ENCODE measurements around the gene AGMO.

The AGMO gene

DNA sequence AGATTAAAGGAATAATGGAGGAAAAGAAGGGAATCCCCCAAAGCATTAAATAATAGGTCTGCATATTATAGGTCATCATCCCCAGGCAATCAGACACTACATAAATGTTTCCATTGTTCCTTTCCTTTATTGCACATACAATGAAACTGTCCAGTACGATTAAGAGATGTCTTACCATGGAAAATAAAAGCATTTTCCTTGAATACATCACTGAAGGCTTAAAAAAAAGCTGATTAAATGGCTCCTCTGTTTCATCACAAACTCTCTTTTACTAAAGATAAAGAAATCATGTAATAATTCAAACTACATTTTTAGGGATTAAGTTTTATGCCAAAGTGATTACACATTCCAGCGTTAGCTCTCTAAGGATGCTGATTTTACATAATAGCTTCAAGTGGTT is 316.0 kb downstream of the AGMO start:
- no peaks in the 10 kb centered on the region for H3K9me3 ChIP-seq (ENCODE audit: control insufficient read depth in 5 of 5, low read length in 5 of 5)
- no peaks in the 10 kb centered on the region for H3K4me1 ChIP-seq (ENCODE audit: control insufficient read depth in 5 of 5, insufficient read depth in 5 of 5, low read length in 5 of 5)
- no peak overlapping the region for H3K9ac ChIP-seq (ENCODE audit: low read length in 5 of 5)
- H3K4me3 ChIP-seq (ENCODE audit: low read depth in 1 of 5, low read length in 5 of 5) = no peak overlapping the region
- H3K27me3 ChIP-seq (ENCODE audit: control insufficient read depth in 5 of 5, insufficient read depth in 4 of 5, low read length in 5 of 5) = no peaks in the 10 kb centered on the region
- H3K27ac ChIP-seq (ENCODE audit: low read depth, low read length) = no peak overlapping the region
- H3K36me3 ChIP-seq (ENCODE audit: control insufficient read depth in 5 of 5, insufficient read depth in 5 of 5, low read length in 5 of 5) = no peaks in the 10 kb centered on the region

DNA sequence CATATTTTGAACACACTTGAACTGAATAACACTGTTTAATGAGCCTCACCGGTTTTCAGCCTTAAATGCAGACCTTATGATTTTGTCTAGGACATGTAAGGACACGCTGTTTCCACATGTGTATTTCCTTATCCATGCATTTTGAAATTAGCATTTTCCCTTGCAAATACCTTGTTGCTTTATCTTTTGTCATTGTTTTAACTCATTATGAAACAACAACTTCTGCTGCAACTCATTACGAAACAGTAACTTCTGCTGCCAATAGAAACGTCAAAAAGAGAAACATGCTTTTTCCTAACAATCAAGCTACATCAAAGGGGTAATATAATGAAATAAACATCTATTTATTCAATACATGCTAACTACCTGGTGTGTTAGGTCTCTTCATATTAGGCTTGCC is 322.0 kb downstream of the AGMO start:
- Histone ChIP-seq H3K9me3 (ENCODE audit: control insufficient read depth in 5 of 5, low read length in 5 of 5) (no peaks in the 10 kb centered on the region), H3K9ac (ENCODE audit: low read length in 5 of 5) (no peak overlapping the region), H3K4me1 (ENCODE audit: control insufficient read depth in 5 of 5, insufficient read depth in 5 of 5, low read length in 5 of 5) (no peaks in the 10 kb centered on the region), H3K36me3 (ENCODE audit: control insufficient read depth in 5 of 5, insufficient read depth in 5 of 5, low read length in 5 of 5) (no peaks in the 10 kb centered on the region), H3K27me3 (ENCODE audit: control insufficient read depth in 5 of 5, insufficient read depth in 4 of 5, low read length in 5 of 5) (no peaks in the 10 kb centered on the region), H3K27ac (ENCODE audit: low read depth, low read length) (no peak overlapping the region), H3K4me3 (ENCODE audit: low read depth in 1 of 5, low read length in 5 of 5) (no peak overlapping the region)

DNA sequence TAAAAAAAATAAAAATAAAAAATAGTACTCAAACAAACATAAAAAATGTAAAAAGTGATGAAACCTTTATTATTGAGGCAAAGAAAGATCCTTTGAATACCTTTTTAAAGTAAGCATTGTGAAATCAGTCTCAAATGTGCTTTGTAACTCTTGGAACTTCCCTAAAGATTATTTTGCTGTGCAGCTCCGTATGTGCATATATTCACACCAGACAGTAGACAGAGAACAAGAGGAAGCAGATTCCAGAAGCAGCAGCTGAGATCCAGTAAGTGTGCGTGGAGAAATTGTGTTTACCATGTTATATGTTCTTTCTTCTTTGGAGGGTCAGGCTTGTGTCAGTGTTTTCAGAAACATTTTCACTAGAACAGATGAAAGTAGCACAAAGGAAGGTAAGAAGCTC is 324.9 kb downstream of the AGMO start:
- Histone ChIP-seq H3K4me3 (ENCODE audit: low read depth in 1 of 5, low read length in 5 of 5) (no peak overlapping the region), H3K36me3 (ENCODE audit: control insufficient read depth in 5 of 5, insufficient read depth in 5 of 5, low read length in 5 of 5) (no peaks in the 10 kb centered on the region), H3K4me1 (ENCODE audit: control insufficient read depth in 5 of 5, insufficient read depth in 5 of 5, low read length in 5 of 5) (no peaks in the 10 kb centered on the region), H3K9ac (ENCODE audit: low read length in 5 of 5) (no peak overlapping the region), H3K9me3 (ENCODE audit: control insufficient read depth in 5 of 5, low read length in 5 of 5) (no peaks in the 10 kb centered on the region), H3K27ac (ENCODE audit: low read depth, low read length) (no peak overlapping the region), H3K27me3 (ENCODE audit: control insufficient read depth in 5 of 5, insufficient read depth in 4 of 5, low read length in 5 of 5) (no peaks in the 10 kb centered on the region)

DNA sequence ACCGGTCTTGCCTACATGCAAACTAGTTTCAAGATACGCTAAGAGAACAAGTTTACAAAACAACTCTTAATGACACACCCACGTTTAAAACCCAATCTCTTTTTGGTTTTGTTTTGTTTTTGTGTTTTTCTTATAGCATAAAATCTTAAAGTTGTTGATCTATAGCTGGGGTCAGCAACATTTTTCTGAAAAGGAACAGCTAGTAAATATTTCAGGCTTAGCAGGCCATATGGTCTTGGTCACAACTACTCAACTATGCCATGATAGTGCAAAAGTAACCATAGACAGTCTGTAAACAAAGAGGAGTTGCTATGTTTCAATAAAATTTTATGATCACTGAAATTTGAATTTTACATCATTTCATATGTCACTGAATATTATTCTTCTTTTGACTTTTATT is 327.4 kb downstream of the AGMO start:
- Histone ChIP-seq H3K27ac (ENCODE audit: low read depth, low read length) (no peak overlapping the region), H3K4me3 (ENCODE audit: low read depth in 1 of 5, low read length in 5 of 5) (no peak overlapping the region), H3K27me3 (ENCODE audit: control insufficient read depth in 5 of 5, insufficient read depth in 4 of 5, low read length in 5 of 5) (no peaks in the 10 kb centered on the region), H3K4me1 (ENCODE audit: control insufficient read depth in 5 of 5, insufficient read depth in 5 of 5, low read length in 5 of 5) (no peaks in the 10 kb centered on the region), H3K9me3 (ENCODE audit: control insufficient read depth in 5 of 5, low read length in 5 of 5) (no peaks in the 10 kb centered on the region), H3K9ac (ENCODE audit: low read length in 5 of 5) (no peak overlapping the region), H3K36me3 (ENCODE audit: control insufficient read depth in 5 of 5, insufficient read depth in 5 of 5, low read length in 5 of 5) (no peaks in the 10 kb centered on the region)

DNA sequence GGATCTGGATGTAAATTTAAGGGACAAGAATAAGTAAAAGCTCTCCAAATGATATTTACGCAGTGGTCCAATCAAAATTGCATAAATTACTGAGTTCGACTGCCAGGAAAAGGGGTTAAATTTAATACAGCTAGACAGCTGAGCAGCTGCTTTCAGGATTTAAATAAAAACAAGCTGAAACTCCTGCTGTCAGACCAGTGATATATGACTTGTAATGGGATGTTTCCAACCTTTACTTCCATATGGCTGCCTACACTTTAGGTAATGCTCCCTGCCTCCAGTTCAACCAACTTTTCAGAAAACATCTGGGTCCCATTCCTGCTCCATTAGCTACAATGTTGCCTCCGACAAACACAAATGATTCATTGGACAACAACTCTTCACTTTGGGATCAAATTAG is 333.0 kb downstream of the AGMO start:
- Histone ChIP-seq H3K4me1 (ENCODE audit: control insufficient read depth in 5 of 5, insufficient read depth in 5 of 5, low read length in 5 of 5) (no peaks in the 10 kb centered on the region), H3K4me3 (ENCODE audit: low read depth in 1 of 5, low read length in 5 of 5) (no peak overlapping the region), H3K9me3 (ENCODE audit: control insufficient read depth in 5 of 5, low read length in 5 of 5) (peaks cover 0 to 7% (median 2%) of the 10 kb centered on the region in 5 donors), H3K27me3 (ENCODE audit: control insufficient read depth in 5 of 5, insufficient read depth in 4 of 5, low read length in 5 of 5) (no peaks in the 10 kb centered on the region), H3K9ac (ENCODE audit: low read length in 5 of 5) (no peak overlapping the region), H3K36me3 (ENCODE audit: control insufficient read depth in 5 of 5, insufficient read depth in 5 of 5, low read length in 5 of 5) (no peaks in the 10 kb centered on the region), H3K27ac (ENCODE audit: low read depth, low read length) (no peak overlapping the region)

DNA sequence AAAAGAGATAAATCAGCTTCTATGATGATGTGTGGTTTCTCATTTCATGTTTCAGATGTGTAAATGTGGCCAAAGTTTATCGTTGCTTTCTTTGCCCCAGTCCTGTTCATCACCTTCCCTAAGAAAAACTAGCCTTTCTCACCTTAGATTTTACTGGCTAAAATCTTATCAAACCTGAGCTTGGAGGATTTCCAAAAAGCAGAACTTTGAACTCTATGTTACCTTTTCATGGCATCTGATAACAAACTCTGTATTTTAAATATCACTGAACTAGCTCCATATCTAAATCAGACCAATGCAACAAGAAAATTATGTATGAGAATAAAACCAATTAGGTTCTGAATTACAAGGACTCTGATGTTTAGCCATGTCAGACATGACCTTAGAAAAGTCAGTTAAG is 335.8 kb downstream of the AGMO start:
- H3K9me3 ChIP-seq (ENCODE audit: control insufficient read depth in 5 of 5, low read length in 5 of 5) = peaks cover 0 to 7% (median 2%) of the 10 kb centered on the region in 5 donors
- no peak overlapping the region for H3K4me3 ChIP-seq (ENCODE audit: low read depth in 1 of 5, low read length in 5 of 5)
- H3K27me3 ChIP-seq (ENCODE audit: control insufficient read depth in 5 of 5, insufficient read depth in 4 of 5, low read length in 5 of 5) = no peaks in the 10 kb centered on the region
- H3K4me1 ChIP-seq (ENCODE audit: control insufficient read depth in 5 of 5, insufficient read depth in 5 of 5, low read length in 5 of 5) = no peaks in the 10 kb centered on the region
- no peaks in the 10 kb centered on the region for H3K36me3 ChIP-seq (ENCODE audit: control insufficient read depth in 5 of 5, insufficient read depth in 5 of 5, low read length in 5 of 5)
- H3K9ac ChIP-seq (ENCODE audit: low read length in 5 of 5) = no peak overlapping the region
- no peak overlapping the region for H3K27ac ChIP-seq (ENCODE audit: low read depth, low read length)

DNA sequence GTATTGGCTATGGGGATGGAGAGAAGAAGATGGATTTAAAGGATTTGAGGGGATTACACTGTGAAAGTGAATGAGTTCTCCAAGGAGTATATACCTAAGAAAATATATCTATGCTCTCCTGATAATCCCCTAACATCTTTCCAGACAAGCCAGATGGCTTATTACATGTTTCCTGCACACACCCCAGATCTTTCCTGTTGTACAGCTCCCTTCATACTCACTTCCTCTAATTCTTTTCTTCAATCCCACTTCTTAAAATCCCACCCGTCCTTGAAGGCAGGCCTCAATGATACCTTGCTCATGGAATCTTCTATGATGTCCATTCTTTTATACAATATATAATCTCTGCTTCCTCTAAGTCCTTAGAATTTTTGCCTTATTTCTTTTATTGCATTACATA is 342.1 kb downstream of the AGMO start:
- Histone ChIP-seq H3K9ac (ENCODE audit: low read length in 5 of 5) (no peak overlapping the region), H3K4me1 (ENCODE audit: control insufficient read depth in 5 of 5, insufficient read depth in 5 of 5, low read length in 5 of 5) (no peaks in the 10 kb centered on the region), H3K9me3 (ENCODE audit: control insufficient read depth in 5 of 5, low read length in 5 of 5) (peaks cover 0 to 2% (median 0%) of the 10 kb centered on the region in 5 donors), H3K27ac (ENCODE audit: low read depth, low read length) (no peak overlapping the region), H3K27me3 (ENCODE audit: control insufficient read depth in 5 of 5, insufficient read depth in 4 of 5, low read length in 5 of 5) (no peaks in the 10 kb centered on the region), H3K36me3 (ENCODE audit: control insufficient read depth in 5 of 5, insufficient read depth in 5 of 5, low read length in 5 of 5) (no peaks in the 10 kb centered on the region), H3K4me3 (ENCODE audit: low read depth in 1 of 5, low read length in 5 of 5) (no peak overlapping the region)

DNA sequence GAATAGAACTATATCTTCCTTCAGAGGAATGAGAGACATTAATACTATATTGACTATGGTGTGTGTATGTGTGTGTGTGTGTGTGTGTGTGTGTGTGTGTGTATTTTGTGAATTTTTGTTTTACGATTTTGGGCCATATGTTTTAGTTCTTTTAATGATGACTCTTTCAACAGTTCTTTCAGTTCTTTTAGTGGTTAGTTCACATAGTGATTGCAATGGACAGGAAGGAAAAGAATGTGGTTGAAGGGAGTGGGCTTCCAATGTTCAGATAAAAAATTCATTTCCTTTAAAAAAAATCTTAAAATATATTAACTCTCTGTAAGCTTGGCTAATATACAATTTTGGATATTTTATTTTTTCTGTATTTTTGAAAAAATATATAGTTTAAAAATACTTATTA is 343.6 kb downstream of the AGMO start:
- no peaks in the 10 kb centered on the region for H3K27me3 ChIP-seq (ENCODE audit: control insufficient read depth in 5 of 5, insufficient read depth in 4 of 5, low read length in 5 of 5)
- H3K9ac ChIP-seq (ENCODE audit: low read length in 5 of 5) = no peak overlapping the region
- no peaks in the 10 kb centered on the region for H3K36me3 ChIP-seq (ENCODE audit: control insufficient read depth in 5 of 5, insufficient read depth in 5 of 5, low read length in 5 of 5)

DNA sequence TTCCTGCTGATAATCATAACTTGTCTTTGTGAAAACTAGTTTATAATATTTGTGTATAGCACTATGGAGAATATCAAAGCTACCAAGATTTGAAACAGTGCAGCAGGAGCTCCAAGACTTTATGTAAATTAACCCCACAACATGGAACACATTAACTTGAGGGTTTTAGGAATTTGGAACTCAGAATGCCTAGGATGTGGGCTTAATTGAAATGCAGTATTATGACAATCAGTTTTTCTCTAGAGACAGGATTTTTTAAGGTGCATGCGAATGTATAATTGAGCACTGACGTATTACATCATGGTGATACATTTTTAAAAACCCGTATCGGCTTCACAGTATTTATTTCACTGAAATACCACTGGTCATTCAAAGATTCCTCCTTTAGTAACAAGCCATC is 346.2 kb downstream of the AGMO start:
- H3K27me3 ChIP-seq (ENCODE audit: control insufficient read depth in 5 of 5, insufficient read depth in 4 of 5, low read length in 5 of 5) = no peaks in the 10 kb centered on the region
- H3K4me1 ChIP-seq (ENCODE audit: control insufficient read depth in 5 of 5, insufficient read depth in 5 of 5, low read length in 5 of 5) = no peaks in the 10 kb centered on the region
- H3K36me3 ChIP-seq (ENCODE audit: control insufficient read depth in 5 of 5, insufficient read depth in 5 of 5, low read length in 5 of 5) = no peaks in the 10 kb centered on the region
- no peaks in the 10 kb centered on the region for H3K9me3 ChIP-seq (ENCODE audit: control insufficient read depth in 5 of 5, low read length in 5 of 5)
- no peak overlapping the region for H3K4me3 ChIP-seq (ENCODE audit: low read depth in 1 of 5, low read length in 5 of 5)
- no peak overlapping the region for H3K27ac ChIP-seq (ENCODE audit: low read depth, low read length)
- H3K9ac ChIP-seq (ENCODE audit: low read length in 5 of 5) = no peak overlapping the region

More for the DNA sequence above, 343.6 kb downstream of the AGMO start:
- Histone ChIP-seq H3K27ac (ENCODE audit: low read depth, low read length) (no peak overlapping the region), H3K4me1 (ENCODE audit: control insufficient read depth in 5 of 5, insufficient read depth in 5 of 5, low read length in 5 of 5) (no peaks in the 10 kb centered on the region), H3K9me3 (ENCODE audit: control insufficient read depth in 5 of 5, low read length in 5 of 5) (no peaks in the 10 kb centered on the region), H3K4me3 (ENCODE audit: low read depth in 1 of 5, low read length in 5 of 5) (no peak overlapping the region)

DNA sequence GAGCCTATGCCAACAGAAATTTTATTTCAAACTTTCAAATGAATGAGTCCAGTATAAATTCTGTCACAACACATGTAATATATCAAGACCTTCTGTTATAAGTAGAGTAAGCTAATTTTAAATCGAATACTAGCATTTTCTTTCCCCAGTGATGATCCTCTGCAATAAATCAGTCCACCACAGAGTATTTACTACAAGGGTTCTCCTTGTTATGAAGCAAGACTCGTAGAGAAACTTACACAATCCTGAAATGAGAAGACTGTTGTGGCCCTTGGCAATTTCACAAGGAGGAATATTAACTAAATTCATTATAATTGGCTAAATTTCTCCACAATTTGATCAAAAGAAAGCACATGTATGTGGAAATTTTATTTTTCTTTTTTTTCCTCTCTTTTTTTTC is 346.8 kb downstream of the AGMO start:
- Histone ChIP-seq H3K4me3 (ENCODE audit: low read depth in 1 of 5, low read length in 5 of 5) (no peak overlapping the region), H3K27me3 (ENCODE audit: control insufficient read depth in 5 of 5, insufficient read depth in 4 of 5, low read length in 5 of 5) (no peaks in the 10 kb centered on the region), H3K27ac (ENCODE audit: low read depth, low read length) (no peak overlapping the region), H3K9ac (ENCODE audit: low read length in 5 of 5) (no peak overlapping the region), H3K36me3 (ENCODE audit: control insufficient read depth in 5 of 5, insufficient read depth in 5 of 5, low read length in 5 of 5) (no peaks in the 10 kb centered on the region), H3K9me3 (ENCODE audit: control insufficient read depth in 5 of 5, low read length in 5 of 5) (no peaks in the 10 kb centered on the region), H3K4me1 (ENCODE audit: control insufficient read depth in 5 of 5, insufficient read depth in 5 of 5, low read length in 5 of 5) (no peaks in the 10 kb centered on the region)

DNA sequence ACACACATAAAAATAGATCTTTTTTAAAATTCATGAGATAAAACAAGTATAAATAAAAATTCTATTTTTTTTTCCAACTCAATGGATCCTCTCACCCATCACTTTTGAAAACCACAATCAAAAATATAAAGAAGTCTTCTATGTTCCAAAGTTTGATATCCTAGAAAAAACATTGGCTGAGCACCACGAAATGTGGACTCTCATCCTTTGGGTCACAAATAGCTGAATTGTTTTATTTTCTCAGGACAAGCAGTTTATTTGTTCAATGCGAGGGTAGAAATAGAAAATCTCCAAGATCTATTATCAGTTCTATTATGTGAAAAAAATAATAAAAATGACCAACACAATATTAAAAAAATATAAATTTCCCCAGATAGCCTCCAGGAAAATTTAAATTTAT is 348.7 kb downstream of the AGMO start:
- Histone ChIP-seq H3K27ac (ENCODE audit: low read depth, low read length) (no peak overlapping the region), H3K9me3 (ENCODE audit: control insufficient read depth in 5 of 5, low read length in 5 of 5) (no peaks in the 10 kb centered on the region), H3K4me1 (ENCODE audit: control insufficient read depth in 5 of 5, insufficient read depth in 5 of 5, low read length in 5 of 5) (no peaks in the 10 kb centered on the region), H3K9ac (ENCODE audit: low read length in 5 of 5) (no peak overlapping the region), H3K4me3 (ENCODE audit: low read depth in 1 of 5, low read length in 5 of 5) (no peak overlapping the region), H3K27me3 (ENCODE audit: control insufficient read depth in 5 of 5, insufficient read depth in 4 of 5, low read length in 5 of 5) (no peaks in the 10 kb centered on the region), H3K36me3 (ENCODE audit: control insufficient read depth in 5 of 5, insufficient read depth in 5 of 5, low read length in 5 of 5) (no peaks in the 10 kb centered on the region)

Measured in subcutaneous abdominal adipose tissue (tissue), 5 donors.